K562 (cell line): Measurements from ENCODE around the gene OBSCN.

Experiments used
- TF ChIP-seq, protein P1 (sequence below), 3 experiments: IDR thresholded peaks in 2 of 3; conservative IDR thresholded peaks in 1 of 3; 2 replicates each; pipeline ENCODE4 v1.5.1; 2011 to 2012; ENCODE audit warnings: low read length in 3 of 3, mild to moderate bottlenecking in 3 of 3, control low read depth in 2 of 3, improper control_type of control experiment in 1 of 3, inconsistent platforms in 1 of 3, low read depth in 1 of 3, mixed read lengths in 1 of 3, moderate library complexity in 1 of 3; ENCODE audit not compliant: insufficient read depth in 2 of 3
- TF ChIP-seq, protein P2 (sequence below): fragments of 250-450 bp; sonication (Bioruptor Pico); IDR thresholded peaks from 2 replicates; pipeline ENCODE4 v1.8.0; 2021; ENCODE audit warnings: borderline replicate concordance, mild to moderate bottlenecking, moderate library complexity; ENCODE audit not compliant: poor library complexity, severe bottlenecking

DNA sequence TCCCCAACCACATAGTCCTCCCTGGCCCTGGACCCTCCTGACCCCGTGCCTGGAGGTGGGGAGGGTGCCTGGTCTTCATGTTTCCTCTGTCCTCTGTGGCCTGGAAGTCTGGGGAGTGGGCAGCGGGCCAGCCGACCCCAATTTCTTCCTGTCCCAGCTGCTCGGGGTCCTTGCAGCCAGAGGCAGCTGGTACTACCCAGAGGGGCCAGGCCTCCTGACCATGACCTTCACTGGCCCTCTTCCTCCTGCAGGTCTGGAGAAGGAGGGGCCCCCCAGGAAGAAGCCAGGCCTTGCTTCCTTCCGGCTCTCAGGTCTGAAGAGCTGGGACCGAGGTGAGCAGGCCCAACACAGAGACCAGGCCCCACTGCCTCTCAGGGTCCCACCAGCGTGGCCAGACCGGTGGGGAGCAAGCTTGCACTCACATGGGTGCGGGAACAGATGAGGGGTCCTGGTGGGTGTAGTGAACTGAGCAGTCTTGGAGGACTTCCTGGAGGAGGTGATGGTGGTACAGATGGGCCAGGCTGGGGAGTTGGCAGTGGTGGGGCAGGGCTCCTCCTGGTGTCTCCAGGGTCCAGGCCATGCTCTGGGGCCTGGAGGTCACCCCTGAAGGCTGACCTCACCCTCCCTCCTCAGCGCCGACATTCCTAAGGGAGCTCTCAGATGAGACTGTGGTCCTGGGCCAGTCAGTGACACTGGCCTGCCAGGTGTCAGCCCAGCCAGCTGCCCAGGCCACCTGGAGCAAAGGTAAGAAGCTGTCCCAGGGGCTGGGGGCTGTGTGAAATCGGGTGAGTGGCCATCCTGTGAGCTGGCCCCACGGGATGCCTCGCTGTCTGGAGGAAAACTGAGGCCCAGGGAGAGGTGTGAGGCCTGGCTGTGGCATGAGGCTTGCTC, 166.1 kb downstream of the OBSCN start:
- TF ChIP-seq, protein P1, sequence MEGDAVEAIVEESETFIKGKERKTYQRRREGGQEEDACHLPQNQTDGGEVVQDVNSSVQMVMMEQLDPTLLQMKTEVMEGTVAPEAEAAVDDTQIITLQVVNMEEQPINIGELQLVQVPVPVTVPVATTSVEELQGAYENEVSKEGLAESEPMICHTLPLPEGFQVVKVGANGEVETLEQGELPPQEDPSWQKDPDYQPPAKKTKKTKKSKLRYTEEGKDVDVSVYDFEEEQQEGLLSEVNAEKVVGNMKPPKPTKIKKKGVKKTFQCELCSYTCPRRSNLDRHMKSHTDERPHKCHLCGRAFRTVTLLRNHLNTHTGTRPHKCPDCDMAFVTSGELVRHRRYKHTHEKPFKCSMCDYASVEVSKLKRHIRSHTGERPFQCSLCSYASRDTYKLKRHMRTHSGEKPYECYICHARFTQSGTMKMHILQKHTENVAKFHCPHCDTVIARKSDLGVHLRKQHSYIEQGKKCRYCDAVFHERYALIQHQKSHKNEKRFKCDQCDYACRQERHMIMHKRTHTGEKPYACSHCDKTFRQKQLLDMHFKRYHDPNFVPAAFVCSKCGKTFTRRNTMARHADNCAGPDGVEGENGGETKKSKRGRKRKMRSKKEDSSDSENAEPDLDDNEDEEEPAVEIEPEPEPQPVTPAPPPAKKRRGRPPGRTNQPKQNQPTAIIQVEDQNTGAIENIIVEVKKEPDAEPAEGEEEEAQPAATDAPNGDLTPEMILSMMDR (IDR thresholded peaks at IDR 0.05 in 2 of 3, conservative IDR thresholded peaks at IDR 0.05 in 1 of 3; ENCODE audit: insufficient read depth in 2 of 3, low read depth in 1 of 3, low read length in 3 of 3) = no peak
- TF ChIP-seq, protein P2, sequence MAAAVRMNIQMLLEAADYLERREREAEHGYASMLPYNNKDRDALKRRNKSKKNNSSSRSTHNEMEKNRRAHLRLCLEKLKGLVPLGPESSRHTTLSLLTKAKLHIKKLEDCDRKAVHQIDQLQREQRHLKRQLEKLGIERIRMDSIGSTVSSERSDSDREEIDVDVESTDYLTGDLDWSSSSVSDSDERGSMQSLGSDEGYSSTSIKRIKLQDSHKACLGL (CRISPR knock-in tag) = no peak
